AG09309 (cell line): ENCODE measurements around the gene GP1BA.

Experiments
- DNase-seq: peaks from one replicate; pipeline ENCODE4 v3.0.0-alpha.2; 2010; ENCODE audit warnings: low read depth
- H3K4me3 ChIP-seq: 2 replicates; pipeline ENCODE4 v1.5.1; 2011; ENCODE audit warnings: mild to moderate bottlenecking, low read depth, low read length, moderate library complexity; ENCODE audit not compliant: control insufficient read depth
- TF ChIP-seq, protein P1 (sequence below): IDR thresholded peaks from 2 replicates; pipeline ENCODE4 v1.5.1; 2011; ENCODE audit warnings: mild to moderate bottlenecking, low read depth, low read length, inconsistent platforms; ENCODE audit not compliant: insufficient read depth, control insufficient read depth; ENCODE audit errors: missing control alignments

Gene GP1BA

DNA sequence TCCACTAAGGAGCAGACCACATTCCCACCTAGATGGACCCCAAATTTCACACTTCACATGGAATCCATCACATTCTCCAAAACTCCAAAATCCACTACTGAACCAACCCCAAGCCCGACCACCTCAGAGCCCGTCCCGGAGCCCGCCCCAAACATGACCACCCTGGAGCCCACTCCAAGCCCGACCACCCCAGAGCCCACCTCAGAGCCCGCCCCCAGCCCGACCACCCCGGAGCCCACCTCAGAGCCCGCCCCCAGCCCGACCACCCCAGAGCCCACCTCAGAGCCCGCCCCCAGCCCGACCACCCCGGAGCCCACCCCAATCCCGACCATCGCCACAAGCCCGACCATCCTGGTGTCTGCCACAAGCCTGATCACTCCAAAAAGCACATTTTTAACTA, 1.6 kb downstream of the GP1BA start:
- no peak overlapping the region for H3K4me3 ChIP-seq
- TF ChIP-seq, protein P1, sequence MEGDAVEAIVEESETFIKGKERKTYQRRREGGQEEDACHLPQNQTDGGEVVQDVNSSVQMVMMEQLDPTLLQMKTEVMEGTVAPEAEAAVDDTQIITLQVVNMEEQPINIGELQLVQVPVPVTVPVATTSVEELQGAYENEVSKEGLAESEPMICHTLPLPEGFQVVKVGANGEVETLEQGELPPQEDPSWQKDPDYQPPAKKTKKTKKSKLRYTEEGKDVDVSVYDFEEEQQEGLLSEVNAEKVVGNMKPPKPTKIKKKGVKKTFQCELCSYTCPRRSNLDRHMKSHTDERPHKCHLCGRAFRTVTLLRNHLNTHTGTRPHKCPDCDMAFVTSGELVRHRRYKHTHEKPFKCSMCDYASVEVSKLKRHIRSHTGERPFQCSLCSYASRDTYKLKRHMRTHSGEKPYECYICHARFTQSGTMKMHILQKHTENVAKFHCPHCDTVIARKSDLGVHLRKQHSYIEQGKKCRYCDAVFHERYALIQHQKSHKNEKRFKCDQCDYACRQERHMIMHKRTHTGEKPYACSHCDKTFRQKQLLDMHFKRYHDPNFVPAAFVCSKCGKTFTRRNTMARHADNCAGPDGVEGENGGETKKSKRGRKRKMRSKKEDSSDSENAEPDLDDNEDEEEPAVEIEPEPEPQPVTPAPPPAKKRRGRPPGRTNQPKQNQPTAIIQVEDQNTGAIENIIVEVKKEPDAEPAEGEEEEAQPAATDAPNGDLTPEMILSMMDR, result no peak
- DNase-seq, result no peak

DNA sequence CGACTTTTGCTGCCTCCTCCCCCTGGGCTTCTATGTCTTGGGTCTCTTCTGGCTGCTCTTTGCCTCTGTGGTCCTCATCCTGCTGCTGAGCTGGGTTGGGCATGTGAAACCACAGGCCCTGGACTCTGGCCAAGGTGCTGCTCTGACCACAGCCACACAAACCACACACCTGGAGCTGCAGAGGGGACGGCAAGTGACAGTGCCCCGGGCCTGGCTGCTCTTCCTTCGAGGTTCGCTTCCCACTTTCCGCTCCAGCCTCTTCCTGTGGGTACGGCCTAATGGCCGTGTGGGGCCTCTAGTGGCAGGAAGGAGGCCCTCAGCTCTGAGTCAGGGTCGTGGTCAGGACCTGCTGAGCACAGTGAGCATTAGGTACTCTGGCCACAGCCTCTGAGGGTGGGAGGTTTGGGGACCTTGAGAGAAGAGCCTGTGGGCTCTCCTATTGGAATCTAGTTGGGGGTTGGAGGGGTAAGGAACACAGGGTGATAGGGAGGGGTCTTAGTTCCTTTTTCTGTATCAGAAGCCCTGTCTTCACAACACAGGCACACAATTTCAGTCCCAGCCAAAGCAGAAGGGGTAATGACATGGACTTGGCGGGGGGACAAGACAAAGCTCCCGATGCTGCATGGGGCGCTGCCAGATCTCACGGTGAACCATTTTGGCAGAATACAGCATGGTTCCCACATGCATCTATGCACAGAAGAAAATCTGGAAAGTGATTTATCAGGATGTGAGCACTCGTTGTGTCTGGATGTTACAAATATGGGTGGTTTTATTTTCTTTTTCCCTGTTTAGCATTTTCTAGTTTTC, 2.3 kb downstream of the GP1BA start:
- H3K4me3 ChIP-seq, result peak overlapping the region; percentile 13; the same call in 1 of the 2 replicates
- DNase-seq, result no peak
- TF ChIP-seq, protein P1, result peak; percentile 53

DNA sequence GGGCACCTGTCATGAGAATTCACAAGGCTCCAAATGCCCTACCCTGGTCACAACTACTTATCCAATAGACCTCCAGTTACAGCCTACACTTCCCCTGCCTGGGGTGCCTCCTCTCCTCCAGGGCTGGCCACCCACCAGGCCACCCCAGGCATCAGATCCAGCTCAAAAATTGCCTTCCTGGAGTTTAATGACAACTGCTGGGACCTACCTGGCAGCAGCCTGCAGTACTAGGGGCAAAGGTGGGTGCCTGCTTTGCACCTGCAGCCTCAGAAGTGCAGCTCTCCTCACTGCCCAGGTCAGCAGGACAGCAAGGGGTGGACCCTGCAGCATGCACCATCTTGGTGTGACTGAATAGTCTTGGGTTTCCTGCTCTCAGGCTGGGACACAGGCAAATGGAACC, 3.6 kb downstream of the GP1BA start:
- TF ChIP-seq, protein P1, result no peak
- DNase-seq, result no peak
- no peak overlapping the region for H3K4me3 ChIP-seq

DNA sequence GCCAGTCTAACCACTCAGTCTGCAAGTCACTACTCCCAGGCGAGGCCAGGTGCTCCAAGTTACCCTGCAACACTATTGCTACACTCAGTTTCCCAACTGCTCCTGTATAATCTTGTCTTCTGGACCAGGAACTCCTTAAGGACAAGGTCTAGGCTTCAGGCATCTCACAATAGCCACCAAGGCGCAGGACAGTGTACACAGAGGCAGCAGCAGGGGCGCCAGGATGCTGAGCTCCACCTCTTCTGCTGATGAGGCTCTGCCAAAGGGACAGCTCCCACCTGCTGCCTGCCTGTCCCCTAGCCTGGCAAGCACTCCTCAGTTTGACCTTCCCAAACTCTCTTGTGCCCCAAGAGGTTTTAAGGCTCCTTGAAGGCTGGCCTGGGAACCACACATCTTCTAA, 4.4 kb downstream of the GP1BA start:
- H3K4me3 ChIP-seq, result no peak overlapping the region
- DNase-seq, result no peak
- TF ChIP-seq, protein P1, result no peak

DNA sequence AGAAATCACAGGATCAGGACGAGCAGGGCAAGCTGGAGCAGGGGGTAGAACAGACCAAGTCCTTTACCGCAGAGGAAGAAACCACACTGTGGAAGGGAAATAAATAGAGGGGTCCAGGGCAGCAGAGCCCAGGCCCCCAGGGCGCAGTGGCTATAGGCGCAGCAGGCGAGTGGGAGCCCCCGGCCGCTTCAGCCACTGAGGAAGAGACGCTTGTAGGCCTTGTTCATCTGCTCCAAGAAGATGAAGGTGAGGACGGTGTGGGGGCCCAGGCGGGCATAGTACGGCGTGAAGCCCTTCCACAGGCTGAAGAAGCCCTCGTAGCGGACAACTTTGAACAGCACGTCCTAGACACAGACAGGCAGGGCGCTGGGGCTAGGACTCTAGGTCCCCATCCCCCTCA, 5.5 kb downstream of the GP1BA start:
- TF ChIP-seq, protein P1, result no peak
- DNase-seq, result no peak

DNA sequence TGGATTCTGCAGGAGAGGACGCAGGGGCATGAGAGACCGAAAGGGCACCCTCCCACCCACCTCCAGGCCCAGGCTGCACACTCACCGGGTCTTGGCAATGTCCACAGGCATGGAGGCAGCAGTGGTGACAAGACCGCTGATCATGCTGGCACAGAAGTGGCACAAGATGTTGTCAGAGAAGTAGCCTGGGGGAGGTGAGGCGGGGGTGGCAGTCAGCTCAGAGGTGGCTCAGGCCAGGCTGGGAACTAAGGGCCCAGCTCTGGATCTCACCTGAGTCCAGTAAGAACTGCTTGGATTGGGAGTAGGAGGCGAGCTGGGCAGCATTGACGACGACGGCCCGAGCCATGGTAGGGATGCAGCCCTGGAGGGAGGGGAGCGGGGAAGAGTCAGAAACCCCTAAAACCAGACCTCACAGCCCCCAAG, 6.0 kb downstream of the GP1BA start:
- no peak overlapping the region for H3K4me3 ChIP-seq
- TF ChIP-seq, protein P1, result no peak
- DNase-seq, result no peak

More for the DNA sequence above, 5.5 kb downstream of the GP1BA start:
- no peak overlapping the region for H3K4me3 ChIP-seq
